HepG2 (cell line): ENCODE results near the gene ZNF638.

Experiments
- AHR ChIP-seq: IDR thresholded peaks from 2 replicates; pipeline ENCODE4 v1.6.1; 2018; ENCODE audit warnings: missing genetic modification reagents, missing compliant biosample characterization
- ASH2L ChIP-seq: fragments of 300-600, 200-600 bp; sonication (generic); IDR thresholded peaks from 2 replicates; pipeline ENCODE4 v1.7.0; 2017; ENCODE audit warnings: low read depth, mild to moderate bottlenecking, moderate library complexity, mixed read lengths, low read length; ENCODE audit not compliant: insufficient read length
- NR3C1 ChIP-seq: sonication (generic); formaldehyde crosslinking; IDR thresholded peaks from 2 replicates; pipeline ENCODE4 v1.4.0; 2020; ENCODE audit warnings: missing genetic modification reagents
- POLR2A ChIP-seq, 2 experiments: IDR thresholded peaks; 2 replicates each; pipeline ENCODE4 v1.6.1; 2011; ENCODE audit warnings: low read depth in 2 of 2, low read length in 2 of 2, mild to moderate bottlenecking in 1 of 2, moderate library complexity in 1 of 2; ENCODE audit not compliant: insufficient read depth in 1 of 2
- WIZ ChIP-seq: sonication (generic); formaldehyde crosslinking; IDR thresholded peaks from 2 replicates; pipeline ENCODE4 v1.5.1; 2020; ENCODE audit warnings: mild to moderate bottlenecking, missing genetic modification reagents
- ZBTB7B ChIP-seq: sonication (generic); formaldehyde crosslinking; IDR thresholded peaks from 2 replicates; pipeline ENCODE4 v1.4.0; 2020; ENCODE audit warnings: missing genetic modification reagents
- TF ChIP-seq, protein P1 (sequence below): IDR thresholded peaks from 2 replicates; pipeline ENCODE4 v1.6.1; 2016

DNA sequence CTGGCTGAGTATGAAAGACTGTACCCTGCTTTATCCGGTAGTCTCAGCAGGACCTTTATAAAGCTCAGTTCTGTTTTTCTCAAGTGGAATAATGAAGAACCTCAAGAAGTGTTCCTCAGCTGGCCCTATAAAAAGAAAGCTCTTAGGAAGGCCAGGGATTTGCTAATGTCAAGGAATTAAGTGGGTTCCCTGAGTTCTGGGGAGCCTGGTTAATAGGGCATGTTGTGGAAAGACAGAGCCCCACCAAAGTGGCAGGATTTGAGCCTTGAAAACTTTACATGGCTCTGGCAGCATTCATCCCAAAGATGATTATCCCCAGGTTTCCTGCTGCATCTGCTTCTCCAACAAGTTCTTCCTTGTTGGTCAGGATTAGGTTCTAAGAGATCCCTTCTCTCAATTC, 114.9 kb downstream of the ZNF638 start:
- TF ChIP-seq POLR2A (IDR thresholded peaks at IDR 0.05; ENCODE audit: insufficient read depth in 1 of 2, low read depth in 2 of 2, low read length in 2 of 2) (no peak), NR3C1 (no peak), WIZ (no peak), ASH2L (no peak), ZBTB7B (CRISPR knock-in tag) (no peak), AHR (no peak)
- TF ChIP-seq, protein P1, sequence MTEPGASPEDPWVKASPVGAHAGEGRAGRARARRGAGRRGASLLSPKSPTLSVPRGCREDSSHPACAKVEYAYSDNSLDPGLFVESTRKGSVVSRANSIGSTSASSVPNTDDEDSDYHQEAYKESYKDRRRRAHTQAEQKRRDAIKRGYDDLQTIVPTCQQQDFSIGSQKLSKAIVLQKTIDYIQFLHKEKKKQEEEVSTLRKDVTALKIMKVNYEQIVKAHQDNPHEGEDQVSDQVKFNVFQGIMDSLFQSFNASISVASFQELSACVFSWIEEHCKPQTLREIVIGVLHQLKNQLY (CRISPR knock-in tag), result no peak
